Measurements from ENCODE around the gene FABP2.
"Not testable (repeated sequence)": the region's sequence is repeated elsewhere in the genome, so short reads cannot be mapped to it uniquely, and the experiment has no call there.

Gene FABP2

GRCh38 chr4:119337010-119337409 is 15.1 kb upstream of the FABP2 start:
- TF ChIP-seq EZH2phosphoT487 (conservative IDR thresholded peaks at IDR 0.05; ENCODE audit: low read length) (no peak), CTCF (IDR thresholded peaks at IDR 0.05; ENCODE audit: insufficient read depth, low read length, poor library complexity, severe bottlenecking) (no peak)
- no peak overlapping the region for H2AFZ ChIP-seq (ENCODE audit: low read depth, low read length, severe bottlenecking)
- H3K4me3 ChIP-seq (ENCODE audit: insufficient read depth, low read length, poor library complexity, severe bottlenecking) = no peak overlapping the region
- no peaks in the 10 kb centered on the region for H3K9me3 ChIP-seq (ENCODE audit: insufficient read depth, low read length)
- H3K27ac ChIP-seq (ENCODE audit: low read depth, low read length) = no peak overlapping the region
- no peak overlapping the region for H3K9ac ChIP-seq (ENCODE audit: low read length)
- no peaks in the 10 kb centered on the region for H4K20me1 ChIP-seq (ENCODE audit: low read depth, low read length)
- H3K27me3 ChIP-seq (ENCODE audit: low read length) = no peaks in the 10 kb centered on the region
- no peaks in the 10 kb centered on the region for H3K79me2 ChIP-seq (ENCODE audit: insufficient read depth, low read length)
- H3F3A ChIP-seq (ENCODE audit: insufficient read depth) = no peaks in the 10 kb centered on the region
- no peak overlapping the region for H3K4me2 ChIP-seq (ENCODE audit: low read depth, low read length, poor library complexity, severe bottlenecking)
- H3K36me3 ChIP-seq (ENCODE audit: low read length) = no peaks in the 10 kb centered on the region
- no peaks in the 10 kb centered on the region for H3K9me2 ChIP-seq (replicated peaks; ENCODE audit: insufficient read depth, low read length)

DNA sequence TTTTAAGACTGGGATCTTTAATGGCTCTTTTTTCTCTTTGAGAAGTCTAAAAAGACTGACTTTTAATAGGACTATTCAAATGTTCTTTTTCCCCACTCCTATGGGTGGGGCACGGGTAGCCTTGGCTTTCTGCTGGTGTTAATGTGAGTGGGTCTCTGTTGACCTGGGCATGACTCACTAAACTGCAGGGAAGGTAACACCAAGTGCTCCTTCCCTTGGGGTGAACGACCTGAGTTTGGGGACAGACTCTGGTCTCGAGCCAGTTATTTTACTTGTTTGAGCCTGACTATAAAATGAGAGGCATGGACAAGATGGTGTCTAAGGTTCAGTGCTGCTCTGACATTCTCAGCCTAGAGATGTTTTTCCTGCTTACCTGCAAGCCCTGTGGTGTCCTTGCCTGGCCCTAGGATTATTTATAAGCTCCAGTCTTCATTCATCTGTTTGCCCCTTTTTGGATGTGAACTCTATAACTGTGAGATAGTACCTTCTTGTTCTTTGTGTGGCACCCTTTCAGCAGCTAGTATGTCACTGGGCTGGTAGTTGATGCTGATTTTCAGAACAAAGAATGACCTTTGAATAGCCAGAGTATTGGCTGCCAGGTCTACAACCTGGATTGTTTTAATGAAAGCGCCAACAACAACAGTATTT is 14.5 kb upstream of the FABP2 start:
- H3K27me3 ChIP-seq (ENCODE audit: low read length); H3K4me3 ChIP-seq (ENCODE audit: insufficient read depth, low read length, poor library complexity, severe bottlenecking); H4K20me1 ChIP-seq (ENCODE audit: low read depth, low read length); H2AFZ ChIP-seq (ENCODE audit: low read depth, low read length, severe bottlenecking); H3K27ac ChIP-seq (ENCODE audit: low read depth, low read length); H3K9ac ChIP-seq (ENCODE audit: low read length); H3K4me2 ChIP-seq (ENCODE audit: low read depth, low read length, poor library complexity, severe bottlenecking); H3K79me2 ChIP-seq (ENCODE audit: insufficient read depth, low read length); H3F3A ChIP-seq (ENCODE audit: insufficient read depth); H3K9me3 ChIP-seq (ENCODE audit: insufficient read depth, low read length); H3K36me3 ChIP-seq (ENCODE audit: low read length); H3K9me2 ChIP-seq (replicated peaks; ENCODE audit: insufficient read depth, low read length): not testable (repeated sequence)

DNA sequence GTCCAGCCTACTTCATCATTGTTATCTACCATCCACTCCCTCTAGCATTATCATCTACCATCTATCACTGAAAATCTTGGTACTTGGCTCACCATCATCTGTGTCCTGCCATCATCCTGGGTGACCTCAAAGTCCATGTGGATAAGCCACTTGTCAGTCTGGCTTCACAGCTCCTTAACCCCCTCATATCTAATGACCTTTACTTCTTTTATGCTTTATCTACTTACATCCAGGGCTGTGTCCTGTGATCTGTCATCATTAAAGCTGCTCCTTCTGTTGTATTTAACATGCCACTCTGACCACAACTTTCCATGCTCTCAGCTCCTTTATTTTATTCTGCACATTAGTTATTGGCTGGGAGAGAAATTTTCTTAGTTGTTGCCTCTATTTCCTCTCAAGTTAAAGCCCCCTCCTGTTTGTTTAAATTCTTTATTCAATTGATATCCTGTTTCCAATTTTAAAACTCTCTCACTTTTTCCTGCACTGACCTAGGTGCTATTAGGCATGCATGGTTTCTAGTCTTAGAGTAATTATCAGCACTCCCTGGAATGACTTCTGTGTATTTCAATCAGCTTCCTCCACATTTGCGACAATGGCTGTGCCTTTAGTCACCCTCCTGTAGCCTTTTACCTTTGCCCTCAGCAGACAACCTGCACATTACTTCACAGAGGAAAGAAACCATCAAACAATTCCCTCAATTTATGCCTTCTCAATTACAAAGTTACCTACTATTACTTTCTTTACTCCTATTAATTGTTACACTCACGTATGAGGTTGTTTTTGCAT is 8.1 kb upstream of the FABP2 start:
- Histone ChIP-seq H3F3A (ENCODE audit: insufficient read depth) (no peaks in the 10 kb centered on the region), H4K20me1 (ENCODE audit: low read depth, low read length) (no peaks in the 10 kb centered on the region), H3K27ac (ENCODE audit: low read depth, low read length) (no peak overlapping the region), H3K27me3 (ENCODE audit: low read length) (no peaks in the 10 kb centered on the region), H3K79me2 (ENCODE audit: insufficient read depth, low read length) (no peaks in the 10 kb centered on the region), H3K9me3 (ENCODE audit: insufficient read depth, low read length) (no peaks in the 10 kb centered on the region), H2AFZ (ENCODE audit: low read depth, low read length, severe bottlenecking) (no peak overlapping the region), H3K9ac (ENCODE audit: low read length) (no peak overlapping the region), H3K36me3 (ENCODE audit: low read length) (no peaks in the 10 kb centered on the region), H3K9me2 (replicated peaks; ENCODE audit: insufficient read depth, low read length) (no peaks in the 10 kb centered on the region), H3K4me3 (ENCODE audit: insufficient read depth, low read length, poor library complexity, severe bottlenecking) (no peak overlapping the region), H3K4me2 (ENCODE audit: low read depth, low read length, poor library complexity, severe bottlenecking) (no peak overlapping the region)
- TF ChIP-seq EZH2phosphoT487 (conservative IDR thresholded peaks at IDR 0.05; ENCODE audit: low read length) (no peak), CTCF (IDR thresholded peaks at IDR 0.05; ENCODE audit: insufficient read depth, low read length, poor library complexity, severe bottlenecking) (no peak)

GRCh38 chr4:119328695-119329094 is 6.8 kb upstream of the FABP2 start:
- no peak overlapping the region for H2AFZ ChIP-seq (ENCODE audit: low read depth, low read length, severe bottlenecking)

More at GRCh38 chr4:119328695-119329094, 6.8 kb upstream of the FABP2 start:
- Histone ChIP-seq H4K20me1 (ENCODE audit: low read depth, low read length) (no peaks in the 10 kb centered on the region), H3K36me3 (ENCODE audit: low read length) (no peaks in the 10 kb centered on the region), H3K9ac (ENCODE audit: low read length) (no peak overlapping the region), H3K9me3 (ENCODE audit: insufficient read depth, low read length) (no peaks in the 10 kb centered on the region), H3K9me2 (replicated peaks; ENCODE audit: insufficient read depth, low read length) (no peaks in the 10 kb centered on the region), H3F3A (ENCODE audit: insufficient read depth) (no peaks in the 10 kb centered on the region), H3K27ac (ENCODE audit: low read depth, low read length) (no peak overlapping the region), H3K27me3 (ENCODE audit: low read length) (no peaks in the 10 kb centered on the region), H3K4me3 (ENCODE audit: insufficient read depth, low read length, poor library complexity, severe bottlenecking) (no peak overlapping the region), H3K79me2 (ENCODE audit: insufficient read depth, low read length) (no peaks in the 10 kb centered on the region), H3K4me2 (ENCODE audit: low read depth, low read length, poor library complexity, severe bottlenecking) (no peak overlapping the region)
- no peak for TF ChIP-seq CTCF (IDR thresholded peaks at IDR 0.05; ENCODE audit: insufficient read depth, low read length, poor library complexity, severe bottlenecking)
- TF ChIP-seq EZH2phosphoT487 (conservative IDR thresholded peaks at IDR 0.05; ENCODE audit: low read length) = no peak
